GM12878 (cell line): ENCODE data around the gene DUSP22. TPM values are rescaled to one million over a fixed set of nuclear protein-coding genes. Genes with fewer than 3 reads are reported as not detected.

Source experiments
- BCL11A ChIP-seq: IDR thresholded peaks from 2 replicates; pipeline ENCODE4 v1.6.1; 2011; ENCODE audit warnings: low read depth, low read length
- BMI1 ChIP-seq: fragments of 450-650 bp; IDR thresholded peaks from 2 replicates; pipeline ENCODE4 v1.6.1; 2016; ENCODE audit warnings: mild to moderate bottlenecking, moderate library complexity, borderline replicate concordance
- CBFB ChIP-seq: IDR thresholded peaks from 2 replicates; pipeline ENCODE4 v1.6.1; 2016; ENCODE audit warnings: antibody characterized with exemption, low read depth
- CBX5 ChIP-seq: sonication (generic); IDR thresholded peaks from 2 replicates; pipeline ENCODE4 v1.6.1; 2016; ENCODE audit warnings: low read depth, moderate library complexity, mild to moderate bottlenecking, inconsistent platforms
- EGR1 ChIP-seq, 2 experiments: IDR thresholded peaks; 1 replicate in 1 of 2; 2 replicates in 1 of 2; pipeline ENCODE4 v1.6.1; 2011 to 2012; ENCODE audit warnings: low read depth in 2 of 2, low read length in 2 of 2, borderline replicate concordance in 1 of 2, mild to moderate bottlenecking in 1 of 2, moderate library complexity in 1 of 2
- FOXM1 ChIP-seq: IDR thresholded peaks from 2 replicates; pipeline ENCODE4 v1.6.1; 2012; ENCODE audit warnings: low read depth, mild to moderate bottlenecking, inconsistent platforms, low read length, moderate library complexity
- IKZF1 ChIP-seq: fragments of 450-650 bp; conservative IDR thresholded peaks from 2 replicates; pipeline ENCODE4 v1.6.1; 2017; ENCODE audit warnings: antibody characterized with exemption, mild to moderate bottlenecking
- IKZF2 ChIP-seq, 2 experiments: fragments of 450-650 bp; IDR thresholded peaks; 2 replicates each; pipeline ENCODE4 v1.6.1; 2017; ENCODE audit warnings: mild to moderate bottlenecking in 2 of 2, moderate library complexity in 2 of 2
- IRF4 ChIP-seq: IDR thresholded peaks from 2 replicates; pipeline ENCODE4 v1.6.1; 2011; ENCODE audit warnings: low read depth, low read length
- JUNB ChIP-seq: IDR thresholded peaks from 2 replicates; pipeline ENCODE4 v1.6.1; 2016; ENCODE audit warnings: antibody characterized with exemption, mild to moderate bottlenecking
- JUND ChIP-seq: IDR thresholded peaks from 2 replicates; pipeline ENCODE4 v1.6.1; 2012; ENCODE audit warnings: low read depth, mild to moderate bottlenecking, low read length, improper control_type of control experiment, moderate library complexity
- MEF2B ChIP-seq: fragments of 450-650 bp; IDR thresholded peaks from 2 replicates; pipeline ENCODE4 v1.6.1; 2018; ENCODE audit warnings: mild to moderate bottlenecking, moderate library complexity; ENCODE audit not compliant: partially characterized antibody, poor library complexity, severe bottlenecking
- MYB ChIP-seq: fragments of 150-350 bp; IDR thresholded peaks from 2 replicates; pipeline ENCODE4 v1.6.1; 2014; ENCODE audit warnings: mild to moderate bottlenecking, low read depth, low read length, borderline replicate concordance
- NBN ChIP-seq: fragments of 450-650 bp; IDR thresholded peaks from 2 replicates; pipeline ENCODE4 v1.6.1; 2016
- NR2C2 ChIP-seq: IDR thresholded peaks from 2 replicates; pipeline ENCODE4 v1.6.1; 2011; ENCODE audit warnings: borderline replicate concordance, low read depth; ENCODE audit not compliant: control insufficient read depth, insufficient read length
- POLR2AphosphoS2 ChIP-seq: IDR thresholded peaks from 2 replicates; pipeline ENCODE4 v1.6.1; 2011; ENCODE audit warnings: low read depth, mild to moderate bottlenecking, low read length, improper control_type of control experiment, moderate library complexity
- RB1 ChIP-seq: fragments of 450-650 bp; formaldehyde crosslinking; IDR thresholded peaks from 2 replicates; pipeline ENCODE4 v1.6.1; 2017; ENCODE audit warnings: mild to moderate bottlenecking, borderline replicate concordance
- SMC3 ChIP-seq: IDR thresholded peaks from 2 replicates; pipeline ENCODE4 v1.6.1; 2011; ENCODE audit warnings: low read length, improper control_type of control experiment, borderline replicate concordance
- SUZ12 ChIP-seq: fragments of 200-600 bp; sonication (generic); IDR thresholded peaks from one replicate; pipeline ENCODE4 v1.6.1; 2018; ENCODE audit warnings: antibody characterized with exemption, mild to moderate bottlenecking; ENCODE audit not compliant: unreplicated experiment
- TARDBP ChIP-seq: IDR thresholded peaks from 2 replicates; pipeline ENCODE4 v1.6.1; 2016; ENCODE audit warnings: borderline replicate concordance
- TBL1XR1 ChIP-seq: IDR thresholded peaks from 2 replicates; pipeline ENCODE4 v1.6.1; 2012; ENCODE audit warnings: low read depth, low read length, improper control_type of control experiment
- TCF12 ChIP-seq: IDR thresholded peaks from 2 replicates; pipeline ENCODE4 v1.6.1; 2011; ENCODE audit warnings: low read depth, mild to moderate bottlenecking, low read length
- YBX1 ChIP-seq: fragments of 450-650 bp; IDR thresholded peaks from 2 replicates; pipeline ENCODE4 v1.6.1; 2016; ENCODE audit warnings: antibody characterized with exemption
- ZSCAN29 ChIP-seq: fragments of 450-650 bp; IDR thresholded peaks from 2 replicates; pipeline ENCODE4 v1.6.1; 2017; ENCODE audit warnings: mild to moderate bottlenecking, moderate library complexity
- polyA plus RNA-seq, 11 experiments: library from polyadenylated mRNA; depleted of rRNA in 4 of 11; unstranded in 6 of 11; stranded (reverse) in 5 of 11; fragments of >200 nt; fragmentation: Nextera tagmentation in 4 of 11; fragmentation: Illumina TruSeq in 1 of 11; extraction: Ambion mirVana in 4 of 11; extraction: Trizol in 1 of 11; gene quantifications; 1 replicate in 1 of 11; 2 replicates in 10 of 11; pipeline versions ENCODE4 v1.2.1 to v1.2.3, GENCODE V29; 2011 to 2016; ENCODE audit warnings: inconsistent platforms in 2 of 11, missing spikeins in 2 of 11, low read depth in 1 of 11
- total RNA-seq, 4 experiments: library from RNA; depleted of rRNA in 3 of 4; stranded (reverse); fragments of >200 nt in 3 of 4; fragmentation: Illumina TruSeq in 1 of 4; extraction: Trizol in 1 of 4; gene quantifications; 2 replicates each; pipeline versions ENCODE4 v1.2.1 to v1.2.3, GENCODE V29; 2013 to 2021
- TF ChIP-seq, protein P1 (sequence below): IDR thresholded peaks from 2 replicates; pipeline ENCODE4 v1.6.1; 2011; ENCODE audit warnings: borderline replicate concordance, low read depth, mild to moderate bottlenecking, moderate library complexity, mixed read lengths, low read length; ENCODE audit not compliant: insufficient read depth; ENCODE audit errors: extremely low read length
- TF ChIP-seq, protein P2 (sequence below): fragments of 450-650 bp; IDR thresholded peaks from 2 replicates; pipeline ENCODE4 v1.6.1; 2016; ENCODE audit warnings: mild to moderate bottlenecking, moderate library complexity, borderline replicate concordance

The DUSP22 gene
- total and polyA plus RNA-seq, 10 of the 15 experiments (the other 5 are each of a cell fraction or from before 2014, with no cell fraction given), result 78.9 to 156 (median 107) TPM

DNA sequence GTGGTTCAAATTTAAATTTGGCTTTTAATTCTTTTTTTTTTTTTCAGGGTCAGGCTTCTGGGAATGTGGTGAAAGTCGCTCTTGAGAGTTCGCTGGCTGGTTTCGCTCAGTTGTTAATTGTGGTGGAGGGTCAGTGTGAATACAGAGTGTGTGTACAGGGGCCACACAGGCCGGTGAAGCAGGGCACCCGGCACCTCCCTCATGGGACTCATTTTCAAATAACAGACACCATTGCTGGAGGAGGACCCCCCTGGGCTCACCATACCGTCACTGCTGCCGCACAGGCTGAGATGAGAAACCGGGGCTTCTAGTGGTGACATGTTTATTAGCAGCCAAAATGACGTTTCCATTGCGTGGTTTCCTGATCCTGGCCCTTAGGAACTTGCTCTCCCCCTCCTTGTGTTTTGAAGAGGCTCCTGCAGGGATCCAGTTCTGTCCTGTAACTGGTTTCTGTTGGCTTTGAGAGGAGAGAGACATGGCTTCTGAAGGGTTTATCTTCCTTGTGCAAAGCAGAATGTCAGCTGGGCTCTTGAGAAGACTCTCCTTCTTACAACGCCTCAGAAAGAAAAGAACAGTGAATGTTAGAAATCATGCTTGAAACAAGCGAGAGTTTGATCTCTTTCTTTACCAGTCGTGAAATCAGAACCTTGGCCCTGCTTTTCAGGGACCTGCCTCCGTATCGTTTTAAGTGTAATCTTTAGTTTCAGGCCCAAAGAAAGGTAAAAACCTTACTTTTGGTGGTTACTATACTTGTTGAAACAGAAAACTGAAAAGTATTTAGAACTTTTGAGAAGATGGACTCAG is 37.8 kb downstream of the DUSP22 start (continued):
- TF ChIP-seq, protein P1, sequence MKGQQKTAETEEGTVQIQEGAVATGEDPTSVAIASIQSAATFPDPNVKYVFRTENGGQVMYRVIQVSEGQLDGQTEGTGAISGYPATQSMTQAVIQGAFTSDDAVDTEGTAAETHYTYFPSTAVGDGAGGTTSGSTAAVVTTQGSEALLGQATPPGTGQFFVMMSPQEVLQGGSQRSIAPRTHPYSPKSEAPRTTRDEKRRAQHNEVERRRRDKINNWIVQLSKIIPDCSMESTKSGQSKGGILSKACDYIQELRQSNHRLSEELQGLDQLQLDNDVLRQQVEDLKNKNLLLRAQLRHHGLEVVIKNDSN, result no peak
- TF ChIP-seq IKZF2 (IDR thresholded peaks at IDR 0.05) (peak; percentile 56 to 66), CBX5 (no peak), SMC3 (no peak), SUZ12 (no peak), TARDBP (no peak), JUNB (peak; percentile 37; the same call in 1 of the 2 replicates), CBFB (no peak; the same call in 1 of the 2 replicates), YBX1 (no peak), MEF2B (peak; percentile 55), POLR2AphosphoS2 (no peak), IKZF1 (peak; percentile 52), TBL1XR1 (0 out of 2 replicates have a peak, but pooled peaks have one; percentile 65), FOXM1 (no peak), NBN (0 out of 2 replicates have a peak, but pooled peaks have one; percentile 40), MYB (no peak), TCF12 (0 out of 2 replicates have a peak, but pooled peaks have one; percentile 22), EGR1 (IDR thresholded peaks at IDR 0.05; ENCODE audit: borderline replicate concordance in 1 of 2, low read depth in 2 of 2, low read length in 2 of 2) (no peak), BCL11A (no peak), JUND (no peak), RB1 (no peak), IRF4 (no peak), NR2C2 (no peak), BMI1 (no peak), ZSCAN29 (no peak)
- TF ChIP-seq, protein P2, sequence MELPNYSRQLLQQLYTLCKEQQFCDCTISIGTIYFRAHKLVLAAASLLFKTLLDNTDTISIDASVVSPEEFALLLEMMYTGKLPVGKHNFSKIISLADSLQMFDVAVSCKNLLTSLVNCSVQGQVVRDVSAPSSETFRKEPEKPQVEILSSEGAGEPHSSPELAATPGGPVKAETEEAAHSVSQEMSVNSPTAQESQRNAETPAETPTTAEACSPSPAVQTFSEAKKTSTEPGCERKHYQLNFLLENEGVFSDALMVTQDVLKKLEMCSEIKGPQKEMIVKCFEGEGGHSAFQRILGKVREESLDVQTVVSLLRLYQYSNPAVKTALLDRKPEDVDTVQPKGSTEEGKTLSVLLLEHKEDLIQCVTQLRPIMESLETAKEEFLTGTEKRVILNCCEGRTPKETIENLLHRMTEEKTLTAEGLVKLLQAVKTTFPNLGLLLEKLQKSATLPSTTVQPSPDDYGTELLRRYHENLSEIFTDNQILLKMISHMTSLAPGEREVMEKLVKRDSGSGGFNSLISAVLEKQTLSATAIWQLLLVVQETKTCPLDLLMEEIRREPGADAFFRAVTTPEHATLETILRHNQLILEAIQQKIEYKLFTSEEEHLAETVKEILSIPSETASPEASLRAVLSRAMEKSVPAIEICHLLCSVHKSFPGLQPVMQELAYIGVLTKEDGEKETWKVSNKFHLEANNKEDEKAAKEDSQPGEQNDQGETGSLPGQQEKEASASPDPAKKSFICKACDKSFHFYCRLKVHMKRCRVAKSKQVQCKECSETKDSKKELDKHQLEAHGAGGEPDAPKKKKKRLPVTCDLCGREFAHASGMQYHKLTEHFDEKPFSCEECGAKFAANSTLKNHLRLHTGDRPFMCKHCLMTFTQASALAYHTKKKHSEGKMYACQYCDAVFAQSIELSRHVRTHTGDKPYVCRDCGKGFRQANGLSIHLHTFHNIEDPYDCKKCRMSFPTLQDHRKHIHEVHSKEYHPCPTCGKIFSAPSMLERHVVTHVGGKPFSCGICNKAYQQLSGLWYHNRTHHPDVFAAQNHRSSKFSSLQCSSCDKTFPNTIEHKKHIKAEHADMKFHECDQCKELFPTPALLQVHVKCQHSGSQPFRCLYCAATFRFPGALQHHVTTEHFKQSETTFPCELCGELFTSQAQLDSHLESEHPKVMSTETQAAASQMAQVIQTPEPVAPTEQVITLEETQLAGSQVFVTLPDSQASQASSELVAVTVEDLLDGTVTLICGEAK, result peak; percentile 51; the same call in 1 of the 2 replicates
